Measurements from ENCODE around the gene GTF2A1.

GTF2A1 gene

GRCh38 chr14:81129242-81129641, 91.5 kb downstream of the GTF2A1 start:
- DNase-seq: no peak

GRCh38 chr14:81127785-81128184, 93.0 kb downstream of the GTF2A1 start:
- DNase-seq: no peak

DNA sequence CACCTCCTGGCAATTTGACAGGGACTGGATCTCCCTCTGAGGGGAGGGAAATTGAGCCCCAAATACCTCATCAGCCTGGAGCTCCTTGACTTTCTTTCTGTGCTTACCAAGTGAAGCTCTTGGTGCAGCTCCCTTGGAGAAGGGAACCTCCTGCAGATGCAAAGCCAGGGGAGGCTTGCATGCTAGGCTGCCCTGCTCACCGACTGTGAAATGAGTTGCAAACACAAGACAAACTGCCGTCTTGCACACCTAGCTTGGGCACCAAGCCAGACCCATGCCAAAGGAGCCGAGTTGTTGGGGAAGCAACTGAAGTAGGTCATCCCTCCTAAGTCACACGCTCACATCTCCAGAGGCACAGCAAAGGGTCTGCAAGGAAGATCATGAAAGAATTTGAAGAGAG, 95.2 kb downstream of the GTF2A1 start:
- no peak for DNase-seq

Data from activated T-cell treated with anti-CD3 and anti-CD28 coated beads for 4 hours (primary cell).